Measurements from ENCODE around the gene PSEN2.

- no peak for TF ChIP-seq CTCF (IDR thresholded peaks at IDR 0.05)
- no peak for TF ChIP-seq EP300 (IDR thresholded peaks at IDR 0.05)
- TF ChIP-seq POLR2AphosphoS5 (IDR thresholded peaks at IDR 0.05), result no peak
- TF ChIP-seq POLR2A (IDR thresholded peaks at IDR 0.05), result no peak
Observed at GRCh38 chr1:226882631-226883409, 12.4 kb downstream of the PSEN2 start.

Data from upper lobe of left lung (tissue), 4 donors.